NCI-H226 (cell line): Measurements from ENCODE around the gene MYO15A.

Experiments
- DNase-seq: peaks from one replicate; pipeline ENCODE4 v3.0.0-alpha.2; 2015

The MYO15A gene

DNA sequence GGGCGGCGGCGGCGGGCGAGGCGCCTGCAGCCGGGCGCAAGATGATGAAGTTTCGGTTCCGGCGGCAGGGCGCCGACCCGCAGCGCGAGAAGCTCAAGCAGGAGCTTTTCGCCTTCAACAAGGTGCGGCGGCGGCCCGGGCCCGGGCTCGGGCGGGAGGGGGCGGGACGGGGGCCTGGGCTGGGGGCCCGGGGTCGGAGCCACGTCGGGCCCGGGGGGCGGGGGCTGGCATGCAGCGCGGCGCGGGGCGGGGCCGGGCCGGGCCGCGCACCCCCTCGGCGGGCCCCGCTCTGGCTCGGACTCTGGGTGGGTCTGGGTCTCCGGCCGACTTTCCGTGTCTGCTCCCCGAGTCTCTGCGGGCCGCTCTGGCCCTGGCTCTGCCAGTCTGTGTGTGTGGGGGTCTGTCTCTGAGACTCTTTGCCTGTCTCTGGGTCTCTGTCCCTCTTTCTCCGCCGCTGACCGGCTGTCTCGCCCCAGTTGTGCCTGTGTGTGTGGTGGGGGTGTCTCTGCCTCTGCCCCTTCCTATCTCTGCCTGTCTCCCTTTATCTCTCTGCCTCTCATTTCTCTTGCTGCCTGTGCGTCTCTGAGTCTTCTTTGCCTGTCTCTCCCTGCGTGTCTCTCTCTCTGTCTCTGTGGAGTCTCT is 117.2 kb downstream of the MYO15A start:
- no peak for DNase-seq

- no peak for DNase-seq
Observed at GRCh38 chr17:18226284-18226945, 117.9 kb downstream of the MYO15A start.

- DNase-seq: no peak
Observed at GRCh38 chr17:18227635-18228034, 119.1 kb downstream of the MYO15A start.

- no peak for DNase-seq
Observed at GRCh38 chr17:18228176-18228682, 119.7 kb downstream of the MYO15A start.

DNA sequence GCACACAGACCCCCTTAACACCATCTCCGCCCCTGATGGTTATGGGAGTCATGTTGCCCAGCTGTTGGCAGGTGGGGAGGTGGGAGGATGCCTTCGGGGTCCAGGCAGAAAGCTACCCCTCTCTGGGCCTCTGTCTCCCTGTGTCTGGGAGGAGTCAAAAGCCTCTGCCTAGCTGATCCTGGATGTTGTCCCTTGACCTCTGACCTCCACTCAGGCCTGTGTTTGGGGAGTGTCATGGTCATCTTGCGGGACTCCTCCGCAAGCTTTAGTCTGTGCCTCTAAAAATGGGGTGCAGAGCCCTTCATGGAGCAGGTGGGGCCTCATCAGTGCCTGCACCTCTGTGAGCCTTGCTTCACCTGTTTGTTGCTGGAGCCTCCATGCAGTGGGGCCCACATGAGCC is 120.7 kb downstream of the MYO15A start:
- no peak for DNase-seq
